Natural killer cell (primary cell): Measurements from ENCODE around the gene PCDHA9. TPM values are rescaled to one million over a fixed set of nuclear protein-coding genes. Genes with fewer than 3 reads are reported as not detected.
"Not testable (repeated sequence)": the region's sequence is repeated elsewhere in the genome, so short reads cannot be mapped to it uniquely, and the experiment has no call there.

ENCODE experiments used
- ATAC-seq, 3 donors: fragments of 150-1000 bp in 2 of 3; fragments of 200-7000 bp in 1 of 3; cut with Tn5 transposase; 1 replicate in 1 of 3; 2 replicates in 2 of 3; pipeline ENCODE4 v1.10.0; 2021; ENCODE audit warnings: mild to moderate bottlenecking in 2 of 3, moderate library complexity in 2 of 3
- DNase-seq, 2 donors: peaks; one replicate each; pipeline versions ENCODE4 v3.0.0 to v3.0.0-alpha.2; 2013 to 2021; ENCODE audit warnings: mixed read lengths in 1 of 2
- H3K27ac ChIP-seq: one replicate; pipeline ENCODE4 v1.5.1; 2013; ENCODE audit warnings: mild to moderate bottlenecking, low read length
- H3K27me3 ChIP-seq: one replicate; pipeline ENCODE4 v1.6.1; 2013; ENCODE audit warnings: low read length; ENCODE audit not compliant: control insufficient read depth, insufficient read depth
- H3K36me3 ChIP-seq: one replicate; pipeline ENCODE4 v1.6.1; 2013; ENCODE audit warnings: low read length; ENCODE audit not compliant: control insufficient read depth, insufficient read depth
- H3K4me1 ChIP-seq: one replicate; pipeline ENCODE4 v1.6.1; 2013; ENCODE audit warnings: low read length; ENCODE audit not compliant: control insufficient read depth, insufficient read depth
- H3K4me3 ChIP-seq: one replicate; pipeline ENCODE4 v1.5.1; 2013; ENCODE audit warnings: low read length
- H3K9me3 ChIP-seq: one replicate; pipeline ENCODE4 v1.6.1; 2013; ENCODE audit warnings: low read length; ENCODE audit not compliant: control insufficient read depth, insufficient read depth
- H3K27ac Mint-ChIP-seq, 2 donors: one replicate each; pipeline ENCODE4 v1.8.0; 2022; ENCODE audit warnings: mild to moderate bottlenecking in 2 of 2, mixed read lengths in 2 of 2, moderate library complexity in 1 of 2
- H3K27me3 Mint-ChIP-seq, 2 donors: one replicate each; pipeline ENCODE4 v1.8.0; 2022; ENCODE audit warnings: low read depth in 2 of 2, mixed read lengths in 2 of 2
- H3K36me3 Mint-ChIP-seq: one replicate; pipeline ENCODE4 v1.8.0; 2022; ENCODE audit warnings: mixed read lengths
- H3K4me1 Mint-ChIP-seq, 2 donors: one replicate each; pipeline ENCODE4 v1.8.0; 2022; ENCODE audit warnings: mixed read lengths in 2 of 2
- H3K4me3 Mint-ChIP-seq: one replicate; pipeline ENCODE4 v1.8.0; 2022; ENCODE audit warnings: mild to moderate bottlenecking, moderate library complexity, mixed read lengths
- H3K9me3 Mint-ChIP-seq, 2 donors: one replicate each; pipeline ENCODE4 v1.8.0; 2022; ENCODE audit warnings: mixed read lengths in 2 of 2
- CTCF ChIP-seq: fragments of 200-600 bp; IDR thresholded peaks from one replicate; pipeline ENCODE4 v1.8.0; 2022; ENCODE audit warnings: antibody characterized with exemption
- WGBS: methylation state at CpG from one replicate; pipeline ENCODE4 v1.1.7; 2013; ENCODE audit warnings: missing lambda C conversion rate; ENCODE audit not compliant: insufficient coverage; 5-methylcytosine and 5-hydroxymethylcytosine counted together
- intact Hi-C: fragments of 100-400 bp; cut with micrococcal nuclease; formaldehyde crosslinking; loops from one replicate; pipeline ENCODE4 v1.14.2; 2022
- total RNA-seq, 4 donors: library from RNA; stranded (reverse); fragments of 120-200 nt in 1 of 4; gene quantifications; one replicate each; pipeline versions ENCODE4 v1.2.3 to v1.2.4, GENCODE V29; 2013 to 2022

PCDHA9 gene
- total RNA-seq, 3 donors from 2014 or later (not counting 1 experiment from before 2014, with no cell fraction given): not detected

- no peak for TF ChIP-seq CTCF
- DNase-seq (no peak), ATAC-seq (no peak)
- WGBS: 33% methylated on average over 23 of the region's 27 CpGs
- Mint-ChIP-seq H3K4me3 (no peak within 1 kb of the TSS), H3K36me3 (peaks cover 13% of the 10 kb centered on the region), H3K27ac (no peak within 1 kb of the TSS), H3K27me3 (peaks cover 16 to 23% of the 10 kb centered on the region in 2 donors), H3K4me1 (no peaks in the 10 kb centered on the region), H3K9me3 (peaks cover 5 to 16% of the 10 kb centered on the region in 2 donors)
- no peaks in the 10 kb centered on the region for H3K4me1 ChIP-seq
- no peaks in the 10 kb centered on the region for H3K36me3 ChIP-seq
- no peak within 1 kb of the TSS for H3K27ac ChIP-seq
- intact Hi-C loops: no loop called here
- no peak within 1 kb of the TSS for H3K4me3 ChIP-seq
- peaks cover 14% of the 10 kb centered on the region for H3K27me3 ChIP-seq
- H3K9me3 ChIP-seq: peaks cover 19% of the 10 kb centered on the region
Measured at GRCh38 chr5:140827704-140828361, 20.3 kb upstream of the PCDHA9 start, which contains the start of gene PCDHA6. Gene PCDHA6 (plus strand): TSS chr5:140827960. CDS start chr5:140828092, 132 bp downstream.

DNA sequence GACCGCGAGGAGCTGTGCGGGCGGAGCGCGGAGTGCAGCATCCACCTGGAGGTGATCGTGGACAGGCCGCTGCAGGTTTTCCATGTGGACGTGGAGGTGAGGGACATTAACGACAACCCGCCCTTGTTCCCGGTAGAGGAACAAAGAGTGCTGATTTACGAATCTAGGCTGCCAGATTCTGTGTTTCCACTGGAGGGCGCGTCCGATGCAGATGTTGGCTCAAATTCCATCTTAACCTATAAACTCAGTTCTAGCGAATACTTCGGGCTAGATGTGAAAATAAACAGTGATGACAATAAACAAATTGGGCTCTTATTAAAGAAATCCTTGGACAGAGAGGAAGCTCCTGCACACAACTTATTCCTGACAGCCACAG is 19.8 kb upstream of the PCDHA9 start:
- H3K9me3 Mint-ChIP-seq: peaks cover 8 to 18% of the 10 kb centered on the region in 2 donors
- H3K27me3 ChIP-seq: peaks cover 17% of the 10 kb centered on the region
- no peaks in the 10 kb centered on the region for H3K4me1 Mint-ChIP-seq
- 27% methylated on average over 13 of the region's 18 CpGs for WGBS
- H3K27ac Mint-ChIP-seq: no peak overlapping the region
- no peak overlapping the region for H3K4me3 Mint-ChIP-seq
- intact Hi-C loops: no loop called here
- no peak overlapping the region for H3K27ac ChIP-seq
- no peak for DNase-seq
- peaks cover 15% of the 10 kb centered on the region for H3K36me3 Mint-ChIP-seq
- H3K9me3 ChIP-seq: peaks cover 16% of the 10 kb centered on the region
- TF ChIP-seq CTCF: no peak
- H3K4me3 ChIP-seq: no peak overlapping the region
- peaks cover 18 to 27% of the 10 kb centered on the region in 2 donors for H3K27me3 Mint-ChIP-seq
- no peaks in the 10 kb centered on the region for H3K36me3 ChIP-seq
- no peak for ATAC-seq
- no peaks in the 10 kb centered on the region for H3K4me1 ChIP-seq

DNA sequence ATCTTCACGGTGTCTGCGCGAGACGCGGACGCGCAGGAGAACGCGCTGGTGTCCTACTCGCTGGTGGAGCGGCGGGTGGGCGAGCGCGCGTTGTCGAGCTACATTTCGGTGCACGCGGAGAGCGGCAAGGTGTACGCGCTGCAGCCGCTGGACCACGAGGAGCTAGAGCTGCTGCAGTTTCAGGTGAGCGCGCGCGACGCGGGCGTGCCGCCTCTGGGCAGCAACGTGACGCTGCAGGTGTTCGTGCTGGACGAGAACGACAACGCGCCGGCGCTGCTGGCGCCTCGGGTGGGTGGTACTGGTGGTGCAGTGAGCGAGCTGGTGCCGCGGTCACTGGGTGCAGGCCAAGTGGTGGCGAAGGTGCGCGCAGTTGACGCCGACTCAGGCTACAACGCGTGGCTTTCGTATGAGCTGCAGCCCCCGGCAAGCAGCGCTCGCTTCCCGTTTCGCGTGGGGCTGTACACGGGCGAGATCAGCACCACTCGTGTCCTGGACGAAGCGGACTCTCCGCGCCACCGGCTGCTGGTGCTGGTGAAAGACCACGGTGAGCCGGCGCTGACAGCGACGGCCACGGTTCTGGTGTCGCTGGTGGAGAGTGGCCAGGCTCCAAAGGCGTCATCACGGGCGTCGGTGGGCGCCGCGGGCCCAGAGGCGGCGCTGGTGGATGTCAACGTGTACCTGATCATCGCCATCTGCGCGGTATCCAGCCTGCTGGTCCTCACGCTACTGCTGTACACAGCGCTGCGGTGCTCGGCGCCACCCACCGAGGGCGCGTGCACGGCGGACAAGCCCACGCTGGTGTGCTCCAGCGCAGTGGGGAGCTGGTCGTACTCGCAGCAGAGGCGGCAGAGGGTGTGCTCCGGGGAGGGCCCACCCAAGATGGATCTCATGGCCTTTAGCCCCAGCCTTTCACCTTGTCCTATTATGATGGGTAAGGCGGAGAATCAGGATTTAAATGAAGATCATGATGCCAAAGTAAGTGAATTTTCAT is 18.4 kb upstream of the PCDHA9 start:
- H3K36me3 ChIP-seq, H3K4me3 ChIP-seq, DNase-seq, H3K9me3 ChIP-seq, intact Hi-C loops, H3K4me3 Mint-ChIP-seq, H3K4me1 ChIP-seq, H3K4me1 Mint-ChIP-seq, H3K27ac ChIP-seq, ATAC-seq, H3K27ac Mint-ChIP-seq: not testable (repeated sequence)
- Mint-ChIP-seq H3K27me3 (peaks cover 22 to 27% of the 10 kb centered on the region in 2 donors), H3K9me3 (peaks cover 9 to 21% of the 10 kb centered on the region in 2 donors), H3K36me3 (peaks cover 15% of the 10 kb centered on the region)
- peaks cover 15% of the 10 kb centered on the region for H3K27me3 ChIP-seq
- 57% methylated on average over 106 of the region's 106 CpGs for WGBS

GRCh38 chr5:140833993-140834392 is 14.2 kb upstream of the PCDHA9 start, which contains the start of gene PCDHA7:
Gene PCDHA7 (plus strand): TSS chr5:140834269. CDS start chr5:140834384, 115 bp downstream.
- WGBS: 22% methylated on average over 7 of the region's 8 CpGs
- Histone ChIP-seq H3K4me3 (no peak within 1 kb of the TSS), H3K36me3 (no peaks in the 10 kb centered on the region), H3K4me1 (no peaks in the 10 kb centered on the region), H3K9me3 (peaks cover 10% of the 10 kb centered on the region), H3K27me3 (peaks cover 11% of the 10 kb centered on the region), H3K27ac (no peak within 1 kb of the TSS)
- no peaks in the 10 kb centered on the region for H3K4me1 Mint-ChIP-seq
- no peak for TF ChIP-seq CTCF
- H3K36me3 Mint-ChIP-seq: peaks cover 8% of the 10 kb centered on the region
- H3K27me3 Mint-ChIP-seq: peaks cover 11 to 12% of the 10 kb centered on the region in 2 donors
- no peak within 1 kb of the TSS for H3K4me3 Mint-ChIP-seq
- no peak for ATAC-seq
- peaks cover 8 to 15% of the 10 kb centered on the region in 2 donors for H3K9me3 Mint-ChIP-seq
- DNase-seq: no peak
- intact Hi-C loops: no loop called here
- no peak within 1 kb of the TSS for H3K27ac Mint-ChIP-seq

- DNase-seq, H3K27ac Mint-ChIP-seq, H3K4me1 ChIP-seq, H3K4me1 Mint-ChIP-seq, H3K36me3 Mint-ChIP-seq, H3K4me3 ChIP-seq, H3K36me3 ChIP-seq, intact Hi-C loops, ATAC-seq, H3K27ac ChIP-seq, H3K9me3 ChIP-seq, H3K4me3 Mint-ChIP-seq: not testable (repeated sequence)
- peaks cover 11% of the 10 kb centered on the region for H3K27me3 ChIP-seq
- peaks cover 8 to 15% of the 10 kb centered on the region in 2 donors for H3K9me3 Mint-ChIP-seq
- peaks cover 11 to 12% of the 10 kb centered on the region in 2 donors for H3K27me3 Mint-ChIP-seq
- WGBS: 37% methylated on average over 27 of the region's 38 CpGs
Measured at GRCh38 chr5:140834439-140835008, 13.7 kb upstream of the PCDHA9 start.
